K562 (cell line): ENCODE results near the gene PDCD11. TPM values are rescaled to one million over a fixed set of nuclear protein-coding genes. Genes with fewer than 3 reads are reported as not detected.
A peak's percentile ranks its signal among the peaks of the same experiment; 100 is the strongest.

Experiments used
- ATAC-seq: fragments of 200-7000 bp; cut with Tn5 transposase; 3 replicates; pipeline ENCODE4 v1.9.1; 2020; ENCODE audit warnings: moderate library complexity
- BruUV-seq: library from RNA; stranded (reverse); fragments of 400-500 nt; replicated peaks from 2 replicates; lab custom pipeline; 2021; lab: Mats Ljungman, UMichigan
- CTCF ChIA-PET: fragments of 300-600 bp; formaldehyde crosslinking; extraction: SDS; loops from one replicate; lab custom pipeline; 2021; ENCODE audit warnings: low intra/inter-chr PET ratio; lab: Yijun Ruan, JAX
- POLR2A ChIA-PET: fragments of 300-600, 350-650 bp; sonication (Branson Sonifier 250); formaldehyde crosslinking; extraction: SDS; loops from one replicate; lab custom pipeline; 2021; ENCODE audit warnings: antibody characterized with exemption, inconsistent platforms; lab: Yijun Ruan, JAX
- DNase-seq, 4 experiments: peaks; one replicate each; pipeline versions ENCODE4 v3.0.0 to v3.0.0-alpha.2; 2011 to 2018; ENCODE audit warnings: low spot score in 3 of 4, mixed read lengths in 3 of 4; ENCODE audit errors: extremely low read depth in 1 of 4
- FAIRE-seq: peaks from 2 replicates; lab custom pipeline; 2011; peaks lifted over from hg19 to GRCh38; lab: Jason Lieb, UNC
- H2AFZ ChIP-seq: 2 replicates; pipeline ENCODE4 v1.6.0; 2011; ENCODE audit warnings: low read depth, low read length, control low read depth, inconsistent platforms
- H3K27ac ChIP-seq: fragments of 200-600 bp; 3 replicates; pipeline ENCODE4 v1.8.0; 2011; ENCODE audit warnings: low read depth, mild to moderate bottlenecking, control low read depth, inconsistent platforms, low read length, moderate library complexity, mixed read lengths; ENCODE audit errors: extremely low read depth
- H3K27me3 ChIP-seq, 2 experiments: fragments of 300-600 bp in 1 of 2; 2 replicates in 1 of 2; 3 replicates in 1 of 2; pipeline versions ENCODE4 v1.6.0 to v1.8.0; 2011; ENCODE audit warnings: inconsistent platforms in 2 of 2, low read length in 2 of 2, mild to moderate bottlenecking in 1 of 2, mixed read lengths in 1 of 2, moderate library complexity in 1 of 2; ENCODE audit not compliant: control insufficient read depth in 2 of 2, insufficient read depth in 2 of 2
- H3K36me3 ChIP-seq: fragments of 300-600 bp; 3 replicates; pipeline ENCODE4 v1.8.0; 2011; ENCODE audit warnings: mild to moderate bottlenecking, low read length, inconsistent platforms; ENCODE audit not compliant: control insufficient read depth, insufficient read depth
- H3K4me1 ChIP-seq, 2 experiments: fragments of 200-600 bp in 1 of 2; replicated peaks in 1 of 2; 2 replicates in 1 of 2; 3 replicates in 1 of 2; pipeline versions ENCODE4 v1.5.1 to v1.8.0; 2011; ENCODE audit warnings: inconsistent platforms in 2 of 2, low read length in 2 of 2, mild to moderate bottlenecking in 1 of 2, mixed read lengths in 1 of 2, moderate library complexity in 1 of 2; ENCODE audit not compliant: control insufficient read depth in 2 of 2, insufficient read depth in 2 of 2
- H3K4me2 ChIP-seq: 2 replicates; pipeline ENCODE4 v1.6.1; 2011; ENCODE audit warnings: low read length, control low read depth, inconsistent platforms, mixed read lengths; ENCODE audit not compliant: insufficient read depth
- H3K4me3 ChIP-seq: fragments of 200-600 bp; sonication (generic), shearing (Covaris generic); 2 replicates; pipeline ENCODE4 v1.5.1; 2016; ENCODE audit warnings: control low read depth, inconsistent platforms
- H3K79me2 ChIP-seq: fragments of 200-600 bp; 3 replicates; pipeline ENCODE4 v1.8.0; 2011; ENCODE audit warnings: low read length, inconsistent platforms; ENCODE audit not compliant: control insufficient read depth, insufficient read depth
- H3K9ac ChIP-seq, 2 experiments: 2 replicates each; pipeline versions ENCODE4 v1.6.0 to v1.6.1; 2011; ENCODE audit warnings: low read depth in 2 of 2, low read length in 2 of 2, control low read depth in 1 of 2, inconsistent platforms in 1 of 2, mild to moderate bottlenecking in 1 of 2, mixed read lengths in 1 of 2; ENCODE audit not compliant: insufficient read depth in 1 of 2
- H3K9me1 ChIP-seq: one replicate; pipeline ENCODE4 v1.6.0; 2011; ENCODE audit warnings: inconsistent platforms, mild to moderate bottlenecking, low read length, moderate library complexity; ENCODE audit not compliant: control insufficient read depth, insufficient read depth
- H3K9me3 ChIP-seq: replicated peaks from 2 replicates; pipeline ENCODE4 v1.5.1; 2011; ENCODE audit warnings: low read depth, low read length, inconsistent platforms; ENCODE audit not compliant: control insufficient read depth, insufficient read depth
- H4K20me1 ChIP-seq: replicated peaks from 2 replicates; pipeline ENCODE4 v1.6.1; 2011; ENCODE audit warnings: low read length, inconsistent platforms, mixed read lengths; ENCODE audit not compliant: control insufficient read depth, insufficient read depth
- BRCA1 ChIP-seq, 2 experiments: fragments of 450-650 bp in 1 of 2; sonication (generic) in 1 of 2; formaldehyde crosslinking in 1 of 2; IDR thresholded peaks; 2 replicates each; pipeline versions ENCODE4 v1.5.0 to v1.6.1; 2017 to 2020; ENCODE audit warnings: mild to moderate bottlenecking in 1 of 2, missing genetic modification reagents in 1 of 2
- EHMT2 ChIP-seq: fragments of 450-650 bp; IDR thresholded peaks from 2 replicates; pipeline ENCODE4 v1.6.1; 2018; ENCODE audit warnings: antibody characterized with exemption
- ELK1 ChIP-seq: sonication (generic); formaldehyde crosslinking; IDR thresholded peaks from 2 replicates; pipeline ENCODE4 v1.8.1; 2022; ENCODE audit warnings: missing genetic modification reagents
- HNRNPK ChIP-seq: fragments of 200-400 bp; formaldehyde crosslinking; IDR thresholded peaks from one replicate; pipeline ENCODE4 v1.6.1; 2018; ENCODE audit warnings: mild to moderate bottlenecking, low read depth, low read length; ENCODE audit not compliant: poor library complexity, severe bottlenecking
- KLF1 ChIP-seq: fragments of 450-650 bp; IDR thresholded peaks from 2 replicates; pipeline ENCODE4 v1.6.1; 2016; ENCODE audit warnings: missing genetic modification characterization, missing compliant biosample characterization
- MAFG ChIP-seq: fragments of 450-650 bp; conservative IDR thresholded peaks from 2 replicates; pipeline ENCODE4 v1.6.1; 2016; ENCODE audit warnings: missing genetic modification characterization, missing compliant biosample characterization
- MCM2 ChIP-seq: fragments of 450-650 bp; IDR thresholded peaks from 2 replicates; pipeline ENCODE4 v1.6.1; 2017; ENCODE audit warnings: low read depth, mild to moderate bottlenecking
- POLR2G ChIP-seq: fragments of 200-400 bp; formaldehyde crosslinking; IDR thresholded peaks from 2 replicates; pipeline ENCODE4 v1.6.1; 2017; ENCODE audit warnings: low read depth, mild to moderate bottlenecking, antibody characterized with exemption, low read length, moderate library complexity
- POLR3G ChIP-seq: IDR thresholded peaks from 2 replicates; pipeline ENCODE4 v1.6.1; 2011; ENCODE audit not compliant: insufficient read length, insufficient replicate concordance; ENCODE audit errors: extremely low read depth
- SMAD1 ChIP-seq: fragments of 150-350 bp; IDR thresholded peaks from 2 replicates; pipeline ENCODE4 v1.6.1; 2014; ENCODE audit warnings: low read length, low read depth; ENCODE audit not compliant: partially characterized antibody
- XRCC5 ChIP-seq: fragments of 200-400 bp; formaldehyde crosslinking; IDR thresholded peaks from 2 replicates; pipeline ENCODE4 v1.6.1; 2017; ENCODE audit warnings: low read depth, mild to moderate bottlenecking, low read length
- YBX1 ChIP-seq: fragments of 450-650 bp; IDR thresholded peaks from 2 replicates; pipeline ENCODE4 v1.7.1; 2016; ENCODE audit warnings: mild to moderate bottlenecking
- ZNF274 ChIP-seq: IDR thresholded peaks from 2 replicates; pipeline ENCODE4 v1.6.1; 2011; ENCODE audit warnings: low read depth, mild to moderate bottlenecking, low read length, moderate library complexity, borderline replicate concordance
- ZNF408 ChIP-seq: fragments of 250-450 bp; sonication (Bioruptor Pico); IDR thresholded peaks from 2 replicates; pipeline ENCODE4 v1.4.0; 2020; ENCODE audit warnings: low read depth, mild to moderate bottlenecking, moderate library complexity
- ZNF766 ChIP-seq: fragments of 200-800 bp; sonication (Bioruptor generic); conservative IDR thresholded peaks from 2 replicates; pipeline ENCODE4 v1.6.1; 2016; ENCODE audit warnings: missing genetic modification characterization, missing compliant biosample characterization
- WGBS: fragments of 100-300 bp; shearing (Covaris generic); methylation state at CpG from one replicate; pipeline ENCODE4 v1.1.6; 2016; ENCODE audit warnings: low coverage, mixed read lengths; ENCODE audit not compliant: insufficient coverage; ENCODE audit errors: missing lambda C conversion rate; 5-methylcytosine and 5-hydroxymethylcytosine counted together
- in situ Hi-C: fragments of 300-500 bp; cut with MboI; formaldehyde crosslinking; loops from 4 replicates; pipeline ENCODE4 v1.15.0; 2018; ENCODE audit warnings: inconsistent platforms, mixed read lengths
- intact Hi-C: fragments of 100-400 bp; cut with micrococcal nuclease; formaldehyde crosslinking; loops from 2 replicates; pipeline ENCODE4 v1.14.2; 2022
- polyA plus RNA-seq, 8 experiments: library from polyadenylated mRNA; depleted of rRNA in 4 of 8; stranded (reverse) in 5 of 8; unstranded in 3 of 8; fragments of >200 nt; fragmentation: Nextera tagmentation in 2 of 8; fragmentation: Illumina TruSeq in 1 of 8; extraction: Ambion mirVana in 2 of 8; extraction: Trizol in 1 of 8; gene quantifications; 2 replicates each; pipeline versions ENCODE4 v1.2.1 to v1.2.3, GENCODE V29; 2011 to 2014; ENCODE audit warnings: inconsistent platforms in 1 of 8, missing spikeins in 1 of 8
- total RNA-seq, 7 experiments: library from RNA; depleted of rRNA in 6 of 7; stranded (reverse); fragments of >200 nt in 6 of 7; fragmentation: Illumina TruSeq in 2 of 7; extraction: Trizol in 2 of 7; gene quantifications; 2 replicates each; pipeline versions ENCODE4 v1.2.1 to v1.2.3, GENCODE V29; 2011 to 2021; ENCODE audit warnings: low replicate concordance in 1 of 7

PDCD11 gene
- total and polyA plus RNA-seq, 9 of the 15 experiments (the other 6 are each of a cell fraction or from before 2014, with no cell fraction given): 14.8 to 73.8 (median 50.0) TPM

GRCh38 chr10:103443475-103444185 lies 47.2 kb downstream of the PDCD11 start:
- FAIRE-seq: no peak
- POLR2A ChIA-PET: interaction anchor here (1.6 kb wide), 1 partner anchor 11 kb away, joined by 6 read pairs; no protein-coding TSS in a partner anchor

GRCh38 chr10:103444478-103444877 lies 48.1 kb downstream of the PDCD11 start:
- H3K27ac ChIP-seq: no peak overlapping the region
- H3K9me3 ChIP-seq: no peaks in the 10 kb centered on the region
- FAIRE-seq: no peak
- H3K79me2 ChIP-seq: no peaks in the 10 kb centered on the region
- ChIA-PET CTCF (interaction anchor here (0.5 kb wide), 1 partner anchor 26 kb away, joined by 3 read pairs; no protein-coding TSS in a partner anchor), POLR2A (interaction anchor here (1.2 kb wide), 1 partner anchor 10 kb away, joined by 4 read pairs; no protein-coding TSS in a partner anchor)
- H3K9ac ChIP-seq: no peak overlapping the region
- in situ Hi-C loops (no loop called here), intact Hi-C loops (no loop called here)
- BruUV-seq: no TSS peak
- peaks cover 82% of the 10 kb centered on the region; the same call in 2 of the 3 replicates for H3K36me3 ChIP-seq
- DNase-seq: no peak
- no peak for ATAC-seq
- no peaks in the 10 kb centered on the region for H3K27me3 ChIP-seq
- 96% methylated on average over 8 of the region's 10 CpGs for WGBS
- H3K4me3 ChIP-seq: no peak overlapping the region
- H3K4me1 ChIP-seq: peaks cover 0 to 2% of the 10 kb centered on the region in 2 experiments; a peak in 2 of 5 replicates
- no peak overlapping the region for H2AFZ ChIP-seq
- 0 out of 2 replicates have a peak, but pooled peaks cover 3% of the 10 kb centered on the region for H4K20me1 ChIP-seq
- H3K4me2 ChIP-seq: no peak overlapping the region
- no peaks in the 10 kb centered on the region for H3K9me1 ChIP-seq
- TF ChIP-seq ZNF766 (CRISPR knock-in tag): no peak
- TF ChIP-seq KLF1 (tag): no peak
- TF ChIP-seq MCM2: no peak
- no peak for TF ChIP-seq XRCC5
- TF ChIP-seq YBX1: no peak
- TF ChIP-seq MAFG: no peak
- TF ChIP-seq ELK1 (CRISPR knock-in tag): no peak
- TF ChIP-seq ZNF274: no peak
- no peak for TF ChIP-seq ZNF408
- no peak for TF ChIP-seq EHMT2
- no peak for TF ChIP-seq POLR3G
- no peak for TF ChIP-seq HNRNPK
- TF ChIP-seq SMAD1: no peak

More at GRCh38 chr10:103443475-103444185, 47.2 kb downstream of the PDCD11 start:
- ATAC-seq (no peak), DNase-seq (no peak)
- Histone ChIP-seq H3K4me2 (no peak overlapping the region), H3K27ac (no peak overlapping the region), H3K79me2 (no peaks in the 10 kb centered on the region), H4K20me1 (0 out of 2 replicates have a peak, but pooled peaks cover 3% of the 10 kb centered on the region), H3K4me1 (no peaks in the 10 kb centered on the region; a peak in 2 of 5 replicates), H2AFZ (no peak overlapping the region), H3K9me3 (no peaks in the 10 kb centered on the region), H3K36me3 (peaks cover 88% of the 10 kb centered on the region; the same call in 2 of the 3 replicates), H3K27me3 (no peaks in the 10 kb centered on the region), H3K9me1 (no peaks in the 10 kb centered on the region), H3K4me3 (no peak overlapping the region), H3K9ac (no peak overlapping the region; a peak in 1 of 4 replicates)
- in situ Hi-C loops: no loop called here
- TF ChIP-seq BRCA1 (IDR thresholded peaks at IDR 0.05) (no peak), BRCA1 (CRISPR knock-in tag; IDR thresholded peaks at IDR 0.05) (no peak), POLR2G (peak; percentile 46; the same call in 1 of the 2 replicates)
- WGBS: 93% methylated on average over 19 of the region's 23 CpGs
- BruUV-seq: no TSS peak
- intact Hi-C loops: no loop called here
- CTCF ChIA-PET: no interaction called here
